Measurements from ENCODE around the gene KCNH3.
"Not testable (repeated sequence)": the region's sequence is repeated elsewhere in the genome, so short reads cannot be mapped to it uniquely, and the experiment has no call there.

The KCNH3 gene

DNA sequence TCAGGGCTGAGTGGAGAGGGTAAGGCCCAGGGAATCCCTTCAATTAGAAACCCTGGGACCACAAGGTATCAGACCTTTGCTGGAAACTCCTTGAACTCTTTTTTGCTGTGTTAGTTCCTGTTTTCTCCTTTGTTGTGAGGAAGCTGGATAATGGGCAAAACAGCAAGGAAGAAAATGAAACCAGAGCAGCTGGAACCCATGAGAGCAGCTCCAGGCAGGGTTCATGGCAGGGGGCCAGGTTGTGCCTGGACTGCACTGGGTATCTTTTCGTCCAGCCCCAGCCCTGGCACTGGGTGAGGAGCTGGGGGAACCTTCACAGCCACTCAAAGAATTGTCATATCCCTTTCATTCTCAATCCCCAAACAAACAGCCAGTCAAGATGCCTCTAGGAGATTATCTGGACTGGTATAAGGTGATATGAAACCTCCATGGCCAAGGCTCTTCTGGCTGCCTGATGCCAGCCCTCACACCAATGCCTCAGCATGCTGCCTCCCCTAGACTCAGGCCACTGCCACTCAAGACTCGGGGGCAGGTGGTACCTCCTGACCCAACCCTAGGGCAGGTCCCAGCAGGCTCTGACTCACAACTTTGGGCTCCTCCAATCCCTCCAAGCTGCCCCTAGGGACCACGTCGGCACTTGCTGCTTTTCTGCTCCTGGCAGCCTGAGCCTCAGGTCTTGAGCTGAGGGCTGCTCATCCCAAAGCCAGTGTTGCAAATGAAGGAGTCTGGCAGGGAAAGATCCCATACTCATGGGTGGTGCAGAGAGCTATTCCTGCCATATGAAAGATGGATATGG is 50.1 kb downstream of the KCNH3 start:
- FAIRE-seq = no peak

DNA sequence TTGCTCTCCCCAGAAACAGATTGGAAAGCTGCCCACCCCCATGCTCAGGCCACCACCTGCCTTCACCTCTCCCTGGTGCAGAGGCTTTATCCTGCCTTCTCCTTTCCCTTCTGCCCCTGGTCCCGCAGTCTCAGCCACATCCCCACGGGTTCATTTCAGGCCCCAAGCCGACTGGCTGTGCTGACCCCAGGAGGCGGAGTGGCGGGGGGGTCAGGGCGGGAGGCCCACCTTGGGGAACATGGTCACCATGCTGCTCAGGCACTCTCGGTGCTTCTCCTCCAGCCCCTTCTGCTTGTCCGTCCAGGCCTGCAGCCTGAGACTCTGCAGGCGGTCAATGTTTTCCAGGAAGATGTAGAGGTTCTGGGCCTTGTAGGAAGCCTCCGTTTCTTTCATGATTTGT is 59.7 kb downstream of the KCNH3 start:
- FAIRE-seq = no peak

DNA sequence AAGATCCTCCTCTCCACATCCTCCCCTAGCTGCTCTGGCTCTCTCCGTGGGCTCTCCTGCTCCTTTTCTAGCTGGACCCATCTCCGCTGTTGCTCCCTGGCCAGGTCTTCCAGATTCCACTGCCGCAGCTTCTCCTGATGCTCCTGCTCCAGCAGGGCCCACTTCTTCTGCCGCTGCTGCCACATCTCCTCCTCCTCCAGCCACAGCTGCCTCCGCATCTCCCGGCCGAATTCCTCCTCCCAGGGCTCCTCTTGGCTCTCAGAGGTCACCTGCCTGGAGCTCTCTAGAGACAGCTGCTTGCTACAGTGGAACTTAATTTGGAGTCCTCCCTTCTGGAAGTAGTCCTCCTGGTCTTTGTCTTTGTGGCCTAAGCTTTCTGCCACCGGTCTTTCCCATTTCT is 61.1 kb downstream of the KCNH3 start:
- FAIRE-seq = no peak

DNA sequence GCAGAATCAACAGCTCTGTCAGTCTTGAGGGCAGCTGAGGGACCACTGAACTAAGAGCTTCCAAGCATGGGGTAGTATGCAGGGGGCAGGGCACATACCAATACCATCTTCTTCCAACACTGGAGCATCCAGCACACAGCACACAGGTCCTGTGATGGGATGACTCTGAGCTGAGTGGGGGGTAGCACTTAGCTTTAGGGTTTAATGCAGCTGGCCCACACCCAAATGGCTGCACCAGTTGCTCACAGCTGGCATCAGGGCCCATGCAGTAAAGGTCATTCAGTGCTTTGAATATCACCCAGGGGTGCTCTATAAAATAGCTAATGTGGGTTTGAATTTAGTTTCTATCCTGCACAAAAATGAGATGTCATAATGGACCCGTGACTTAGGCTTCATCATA is 64.9 kb downstream of the KCNH3 start:
- no peak for FAIRE-seq

DNA sequence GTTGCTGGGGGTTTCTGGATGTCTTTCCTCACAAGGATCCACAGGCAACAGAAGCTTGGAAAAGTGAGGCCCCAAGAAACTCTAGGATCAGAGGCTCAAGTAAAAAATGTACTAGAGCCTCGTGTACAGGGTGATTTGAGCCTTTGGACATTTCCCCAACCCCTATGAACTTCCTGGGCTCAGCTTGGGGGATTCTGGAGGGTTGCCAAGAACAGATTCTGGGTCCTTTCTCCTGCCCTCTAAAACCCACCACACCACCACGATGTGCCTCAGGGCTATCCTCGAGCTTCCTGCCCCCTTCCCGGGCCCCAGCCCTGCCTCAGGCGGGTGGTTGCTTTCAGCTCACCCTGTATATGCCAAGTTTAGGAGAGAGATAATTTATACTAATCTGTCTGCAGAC is 66.0 kb downstream of the KCNH3 start:
- no peak for FAIRE-seq

DNA sequence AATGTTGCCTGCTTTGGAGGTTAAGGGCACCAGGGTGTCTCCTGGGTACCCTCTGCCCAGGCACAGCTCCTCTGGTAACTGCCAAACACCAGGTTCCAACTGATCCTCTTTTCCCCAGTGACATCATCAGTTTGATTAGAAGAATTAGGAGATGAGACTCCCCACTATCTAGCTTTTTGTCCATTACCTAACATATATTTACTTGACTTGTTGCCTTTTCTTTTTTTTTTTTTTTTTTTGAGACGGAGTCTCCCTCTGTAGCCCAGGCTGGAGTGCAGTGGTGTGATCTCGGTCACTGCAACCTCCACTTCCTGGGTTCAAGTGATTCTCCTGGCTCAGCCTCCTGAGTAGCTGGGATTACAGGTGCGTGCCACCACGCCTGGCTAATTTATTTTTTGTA is 66.7 kb downstream of the KCNH3 start, which contains the start of gene FAM186B:
TSS of gene FAM186B (minus strand) at position 101 of the 400 bp plus-strand sequence. CDS start 162 bp downstream, outside the sequence.
- FAIRE-seq = not testable (repeated sequence)
